ENCODE measurements around the gene PITX1.

PITX1 gene

DNA sequence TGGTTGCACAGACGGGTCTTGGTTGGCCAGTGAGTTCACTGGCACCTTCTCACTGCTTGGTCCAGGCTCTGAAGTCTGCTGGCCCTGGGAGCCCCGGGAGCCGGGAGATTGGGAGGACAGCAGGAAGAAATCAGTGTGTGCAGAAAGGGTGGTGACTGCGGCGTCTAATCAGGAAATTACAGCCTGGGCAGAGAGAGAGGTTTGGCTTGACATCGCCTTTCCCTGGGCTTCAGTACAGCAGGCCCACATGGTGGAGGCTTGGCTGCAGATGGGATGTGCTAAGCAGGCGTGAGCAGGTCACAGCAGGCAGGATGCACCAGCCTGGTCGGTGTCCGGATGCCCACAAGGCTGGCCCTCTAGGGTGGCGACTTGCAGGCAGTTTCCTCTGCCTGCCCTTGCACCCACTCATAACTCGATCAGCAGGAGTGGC lies 17.2 kb downstream of the PITX1 start:
- Histone ChIP-seq H2AFZ (ENCODE audit: low read length, unreplicated experiment) (no peak overlapping the region), H3K4me3 (ENCODE audit: low read depth, low read length) (no peak overlapping the region), H3K4me1 (ENCODE audit: control insufficient read depth, insufficient read depth, low read length, unreplicated experiment) (no peaks in the 10 kb centered on the region), H3K27ac (ENCODE audit: low read depth, low read length) (no peak overlapping the region), H3K36me3 (ENCODE audit: insufficient read depth, low read length) (no peaks in the 10 kb centered on the region), H3K79me2 (ENCODE audit: control insufficient read depth, insufficient read depth, low read length, unreplicated experiment) (no peaks in the 10 kb centered on the region), H3K27me3 (ENCODE audit: insufficient read depth, low read length) (no peaks in the 10 kb centered on the region)

DNA sequence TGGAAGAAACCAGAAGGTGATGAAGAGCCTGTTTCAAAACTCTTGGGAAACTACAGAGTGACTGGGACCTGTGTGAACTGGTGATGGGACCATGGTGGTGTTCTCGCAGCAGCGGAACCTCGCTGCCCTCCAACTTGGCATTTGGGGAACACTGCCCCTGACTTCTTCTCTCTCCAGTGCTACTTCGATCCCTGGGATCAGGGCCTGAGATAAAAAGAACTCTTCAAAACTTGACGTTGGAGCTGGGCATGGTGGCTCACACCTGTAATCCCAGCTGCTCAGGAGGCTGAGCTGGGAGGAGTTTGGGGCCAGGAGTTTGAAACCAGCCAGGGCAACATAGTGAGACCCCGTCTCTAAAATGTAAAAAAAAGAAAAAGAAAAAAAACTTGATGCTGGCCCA lies 18.1 kb downstream of the PITX1 start:
- Histone ChIP-seq H3K27me3 (ENCODE audit: insufficient read depth, low read length) (no peaks in the 10 kb centered on the region), H3K27ac (ENCODE audit: low read depth, low read length) (no peak overlapping the region), H3K4me3 (ENCODE audit: low read depth, low read length) (no peak overlapping the region), H2AFZ (ENCODE audit: low read length, unreplicated experiment) (no peak overlapping the region), H3K79me2 (ENCODE audit: control insufficient read depth, insufficient read depth, low read length, unreplicated experiment) (no peaks in the 10 kb centered on the region), H3K4me1 (ENCODE audit: control insufficient read depth, insufficient read depth, low read length, unreplicated experiment) (no peaks in the 10 kb centered on the region), H3K36me3 (ENCODE audit: insufficient read depth, low read length) (no peaks in the 10 kb centered on the region)

DNA sequence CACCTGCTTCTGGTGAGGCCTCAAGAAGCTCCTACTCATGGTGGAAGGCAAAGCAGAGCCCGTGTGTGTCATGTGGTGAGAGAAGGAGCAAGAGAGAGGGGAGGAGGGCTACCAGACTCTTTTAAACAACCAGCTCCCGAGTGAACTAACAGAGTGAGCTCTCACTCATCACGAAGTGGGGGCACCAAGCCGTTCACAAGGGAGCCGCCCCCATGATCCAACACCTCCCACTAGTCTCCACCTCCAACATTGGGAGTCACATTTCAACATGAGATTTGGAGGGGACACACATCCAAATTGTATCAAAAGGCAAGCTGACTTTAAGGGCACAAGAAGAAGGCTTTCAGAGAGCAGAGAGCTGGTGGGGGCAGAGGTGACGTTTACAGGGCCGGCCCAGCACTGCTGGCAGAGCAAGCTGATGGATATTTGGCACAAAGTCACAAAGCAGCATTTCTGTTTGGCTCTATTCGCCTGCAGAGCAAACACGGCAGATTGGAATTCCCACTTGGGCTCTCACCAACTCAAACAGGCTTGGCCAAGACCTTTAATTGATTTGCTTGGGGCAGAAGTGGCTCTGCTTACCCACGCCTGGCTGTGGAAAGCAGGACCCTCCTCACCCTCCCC lies 20.0 kb downstream of the PITX1 start:
- Histone ChIP-seq H3K4me1 (ENCODE audit: control insufficient read depth, insufficient read depth, low read length, unreplicated experiment) (no peaks in the 10 kb centered on the region), H3K27me3 (ENCODE audit: insufficient read depth, low read length) (no peaks in the 10 kb centered on the region), H3K79me2 (ENCODE audit: control insufficient read depth, insufficient read depth, low read length, unreplicated experiment) (no peaks in the 10 kb centered on the region), H3K27ac (ENCODE audit: low read depth, low read length) (no peak overlapping the region), H2AFZ (ENCODE audit: low read length, unreplicated experiment) (no peak overlapping the region), H3K4me3 (ENCODE audit: low read depth, low read length) (no peak overlapping the region), H3K36me3 (ENCODE audit: insufficient read depth, low read length) (no peaks in the 10 kb centered on the region)

DNA sequence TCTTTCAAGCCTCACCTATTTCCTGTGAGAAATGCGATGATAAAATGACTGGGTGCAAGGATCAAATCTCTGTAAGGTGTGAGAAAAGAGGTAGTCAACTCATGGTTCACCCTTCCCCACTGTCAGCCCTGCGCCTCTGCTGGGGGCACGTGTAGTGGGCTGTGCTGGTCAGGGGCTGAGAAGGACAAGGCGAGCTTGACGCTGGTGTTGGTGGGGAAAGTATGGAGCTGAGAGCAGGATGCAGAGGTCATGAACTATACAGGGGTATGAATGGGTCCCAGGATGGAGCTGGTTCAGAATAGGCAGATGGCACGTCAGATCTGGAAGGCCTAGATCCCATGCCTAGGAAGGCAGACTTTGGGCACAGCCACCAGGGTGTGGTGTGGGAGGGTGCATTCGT lies 20.6 kb downstream of the PITX1 start:
- H3K27ac ChIP-seq (ENCODE audit: low read depth, low read length) = no peak overlapping the region

DNA sequence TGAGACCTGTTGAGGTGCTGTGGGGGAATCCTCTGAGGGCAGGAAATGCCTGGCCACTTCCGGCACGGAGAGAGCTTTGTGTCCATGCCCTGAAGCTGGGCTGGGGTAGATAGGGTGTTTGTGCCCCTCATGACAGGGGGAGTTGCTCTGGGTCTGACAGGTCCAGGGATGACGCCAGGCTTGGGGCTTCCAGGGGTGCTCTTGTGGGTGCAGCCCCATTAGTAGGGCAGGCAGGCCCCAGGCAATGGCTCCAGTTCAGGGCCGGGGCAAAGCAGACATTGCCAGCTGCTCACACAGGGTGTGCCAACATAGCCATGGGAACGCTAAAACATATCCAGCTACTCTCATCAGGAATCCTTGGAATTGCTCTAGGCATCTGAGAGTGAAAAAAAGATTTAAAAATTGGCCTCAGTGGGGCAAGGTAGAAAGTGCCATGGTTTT lies 21.1 kb downstream of the PITX1 start:
- Histone ChIP-seq H2AFZ (ENCODE audit: low read length, unreplicated experiment) (no peak overlapping the region), H3K36me3 (ENCODE audit: insufficient read depth, low read length) (no peaks in the 10 kb centered on the region), H3K27ac (ENCODE audit: low read depth, low read length) (no peak overlapping the region), H3K27me3 (ENCODE audit: insufficient read depth, low read length) (no peaks in the 10 kb centered on the region), H3K79me2 (ENCODE audit: control insufficient read depth, insufficient read depth, low read length, unreplicated experiment) (no peaks in the 10 kb centered on the region), H3K4me1 (ENCODE audit: control insufficient read depth, insufficient read depth, low read length, unreplicated experiment) (no peaks in the 10 kb centered on the region), H3K4me3 (ENCODE audit: low read depth, low read length) (no peak overlapping the region)

More for the DNA sequence above, 20.6 kb downstream of the PITX1 start:
- no peak overlapping the region for H2AFZ ChIP-seq (ENCODE audit: low read length, unreplicated experiment)
- no peaks in the 10 kb centered on the region for H3K4me1 ChIP-seq (ENCODE audit: control insufficient read depth, insufficient read depth, low read length, unreplicated experiment)
- H3K36me3 ChIP-seq (ENCODE audit: insufficient read depth, low read length) = no peaks in the 10 kb centered on the region
- no peak overlapping the region for H3K4me3 ChIP-seq (ENCODE audit: low read depth, low read length)
- H3K79me2 ChIP-seq (ENCODE audit: control insufficient read depth, insufficient read depth, low read length, unreplicated experiment) = no peaks in the 10 kb centered on the region
- H3K27me3 ChIP-seq (ENCODE audit: insufficient read depth, low read length) = no peaks in the 10 kb centered on the region

DNA sequence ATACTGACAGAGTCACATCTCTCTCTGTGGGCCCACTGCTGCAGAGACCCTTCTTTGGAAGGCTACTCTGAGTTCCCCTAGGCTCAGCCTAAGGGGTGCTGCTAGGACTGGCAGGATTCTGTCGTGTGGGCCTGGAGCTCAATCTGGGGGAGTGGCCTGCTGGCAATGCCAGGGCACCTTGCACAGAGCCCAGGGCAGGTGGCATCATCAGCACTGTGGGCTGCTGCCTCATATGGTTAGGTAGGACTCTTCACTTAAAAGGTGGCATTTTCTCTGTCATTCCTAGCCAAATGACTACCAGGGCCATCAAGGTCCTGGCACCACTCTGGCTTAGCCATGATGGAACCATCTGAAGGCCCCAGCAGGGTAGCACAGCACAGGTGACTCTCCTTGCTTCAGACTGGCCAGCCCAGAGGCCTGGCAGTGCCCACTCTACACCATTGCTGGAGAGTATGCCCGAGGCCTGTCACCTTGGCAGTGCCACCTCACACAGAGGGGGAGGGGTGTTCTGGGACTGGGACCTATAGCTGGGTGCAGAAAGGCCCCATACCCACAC lies 21.9 kb downstream of the PITX1 start:
- Histone ChIP-seq H3K27me3 (ENCODE audit: insufficient read depth, low read length) (no peaks in the 10 kb centered on the region), H3K27ac (ENCODE audit: low read depth, low read length) (no peak overlapping the region), H3K36me3 (ENCODE audit: insufficient read depth, low read length) (no peaks in the 10 kb centered on the region), H3K79me2 (ENCODE audit: control insufficient read depth, insufficient read depth, low read length, unreplicated experiment) (no peaks in the 10 kb centered on the region), H2AFZ (ENCODE audit: low read length, unreplicated experiment) (no peak overlapping the region), H3K4me3 (ENCODE audit: low read depth, low read length) (no peak overlapping the region), H3K4me1 (ENCODE audit: control insufficient read depth, insufficient read depth, low read length, unreplicated experiment) (no peaks in the 10 kb centered on the region)

DNA sequence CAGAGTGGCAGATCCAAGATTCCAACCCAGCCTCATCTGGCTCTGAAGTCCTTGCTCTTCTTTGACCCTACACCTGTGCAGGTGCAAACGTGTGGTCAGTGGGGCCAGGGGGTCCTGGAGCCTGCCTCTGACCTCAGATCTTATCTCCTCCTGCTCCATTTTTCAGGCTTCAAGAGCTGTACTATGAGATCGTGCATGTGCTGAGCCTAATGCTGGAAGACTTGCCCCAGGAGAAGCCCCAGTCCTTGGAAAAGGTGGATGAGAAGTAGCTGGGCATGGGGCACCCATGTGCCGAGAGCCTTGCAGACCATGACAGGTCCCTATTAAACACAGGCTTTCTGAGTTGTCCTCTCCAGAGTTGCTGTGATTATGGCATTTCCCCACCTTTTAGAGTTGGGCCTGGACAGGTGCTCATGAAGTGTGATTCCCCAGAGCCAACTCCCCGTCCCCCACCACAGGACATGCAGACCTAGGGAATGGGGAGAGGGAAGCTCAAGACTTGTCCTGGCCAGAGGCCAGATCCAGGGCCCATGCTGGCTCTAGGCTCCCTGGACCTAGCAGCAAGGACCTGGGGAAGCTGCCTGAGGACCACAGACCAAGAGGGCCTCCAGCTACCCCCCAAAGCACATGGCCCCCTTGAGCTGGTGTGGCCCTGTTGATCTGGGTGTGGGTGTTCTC lies 22.5 kb downstream of the PITX1 start:
- Histone ChIP-seq H3K4me3 (ENCODE audit: low read depth, low read length) (no peak overlapping the region), H3K27me3 (ENCODE audit: insufficient read depth, low read length) (no peaks in the 10 kb centered on the region), H3K27ac (ENCODE audit: low read depth, low read length) (no peak overlapping the region), H3K79me2 (ENCODE audit: control insufficient read depth, insufficient read depth, low read length, unreplicated experiment) (no peaks in the 10 kb centered on the region), H3K36me3 (ENCODE audit: insufficient read depth, low read length) (no peaks in the 10 kb centered on the region), H3K4me1 (ENCODE audit: control insufficient read depth, insufficient read depth, low read length, unreplicated experiment) (no peaks in the 10 kb centered on the region), H2AFZ (ENCODE audit: low read length, unreplicated experiment) (no peak overlapping the region)

DNA sequence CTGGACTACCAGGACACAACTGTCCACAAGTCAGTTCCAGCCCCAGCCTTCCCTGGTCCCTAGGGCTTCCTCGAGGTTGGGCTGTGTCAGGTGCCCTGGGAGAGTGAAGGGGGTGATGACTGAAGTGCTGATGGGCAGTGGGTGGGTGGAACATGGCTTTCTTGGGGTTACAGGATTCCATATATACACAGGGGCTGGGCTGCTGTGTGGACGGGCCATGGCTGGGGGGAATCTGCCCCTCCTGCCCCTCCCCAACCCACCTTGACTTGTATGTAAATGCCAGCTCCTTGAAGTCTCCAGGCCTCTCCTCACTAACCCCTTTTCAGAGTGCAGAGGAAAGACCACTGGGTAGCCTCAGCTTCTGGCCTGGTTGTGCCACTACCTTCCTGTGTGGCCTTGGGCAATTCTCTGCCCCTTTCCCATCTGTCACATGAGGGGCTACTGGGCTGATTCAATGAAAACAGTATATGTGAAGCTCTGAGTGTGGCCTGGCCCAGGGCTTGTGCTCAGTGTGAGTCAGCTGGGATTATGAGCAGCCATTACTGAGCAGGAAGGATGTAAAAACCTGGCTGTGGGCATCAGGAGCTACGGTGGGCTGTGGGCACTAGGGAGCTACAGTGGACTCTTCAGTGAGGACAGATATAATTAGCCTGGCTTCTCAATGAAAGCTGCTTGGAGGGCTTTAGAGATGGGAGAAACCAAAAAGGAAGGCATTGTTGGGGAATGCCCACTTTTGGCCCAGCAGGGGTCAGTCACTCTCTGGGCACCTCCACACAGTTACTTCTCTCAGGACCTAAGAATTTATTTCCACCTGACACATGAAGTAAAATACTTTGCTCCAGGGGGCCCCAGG lies 23.3 kb downstream of the PITX1 start:
- Histone ChIP-seq H2AFZ (ENCODE audit: low read length, unreplicated experiment) (no peak overlapping the region), H3K4me1 (ENCODE audit: control insufficient read depth, insufficient read depth, low read length, unreplicated experiment) (no peaks in the 10 kb centered on the region), H3K4me3 (ENCODE audit: low read depth, low read length) (no peak overlapping the region), H3K27me3 (ENCODE audit: insufficient read depth, low read length) (no peaks in the 10 kb centered on the region), H3K27ac (ENCODE audit: low read depth, low read length) (no peak overlapping the region), H3K79me2 (ENCODE audit: control insufficient read depth, insufficient read depth, low read length, unreplicated experiment) (no peaks in the 10 kb centered on the region), H3K36me3 (ENCODE audit: insufficient read depth, low read length) (no peaks in the 10 kb centered on the region)

DNA sequence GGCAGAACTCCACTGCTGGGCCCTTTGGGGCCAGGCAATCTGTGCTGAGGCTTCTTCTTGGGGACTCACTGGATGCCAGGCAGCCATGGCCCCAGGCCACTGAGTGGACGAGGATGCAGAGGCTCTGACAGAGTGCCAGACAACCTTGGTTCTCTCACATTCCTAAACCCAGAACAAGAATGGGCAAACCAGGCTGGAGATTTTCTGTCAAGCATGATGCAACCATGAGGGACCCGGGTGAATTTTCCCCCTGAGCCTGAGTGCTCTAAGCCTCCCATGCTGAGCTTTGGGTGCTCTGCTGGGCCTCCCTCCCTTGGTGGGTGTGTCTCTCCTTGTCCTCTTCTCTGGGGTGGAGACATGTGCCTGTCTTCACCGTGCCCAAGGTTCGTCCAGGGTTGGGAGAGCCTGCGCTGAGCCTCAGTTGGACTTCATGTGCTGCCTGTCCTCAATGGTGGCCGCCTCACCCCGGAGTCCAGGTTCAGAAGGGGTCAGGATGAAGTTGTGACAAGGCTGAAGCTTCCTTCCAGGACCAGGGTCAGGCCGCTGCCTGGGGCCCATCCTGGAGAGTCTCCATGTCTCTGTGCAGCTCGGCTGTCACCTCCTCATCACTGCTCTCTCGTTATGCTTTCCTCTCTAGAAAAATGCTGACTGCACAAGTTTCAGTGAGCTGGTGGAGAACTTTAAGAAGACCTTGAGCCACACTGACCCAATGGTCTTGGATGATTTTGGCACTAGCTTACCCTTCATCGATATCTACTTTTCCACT lies 24.1 kb downstream of the PITX1 start:
- Histone ChIP-seq H2AFZ (ENCODE audit: low read length, unreplicated experiment) (no peak overlapping the region), H3K4me1 (ENCODE audit: control insufficient read depth, insufficient read depth, low read length, unreplicated experiment) (no peaks in the 10 kb centered on the region), H3K36me3 (ENCODE audit: insufficient read depth, low read length) (no peaks in the 10 kb centered on the region), H3K79me2 (ENCODE audit: control insufficient read depth, insufficient read depth, low read length, unreplicated experiment) (no peaks in the 10 kb centered on the region), H3K27me3 (ENCODE audit: insufficient read depth, low read length) (no peaks in the 10 kb centered on the region), H3K27ac (ENCODE audit: low read depth, low read length) (no peak overlapping the region), H3K4me3 (ENCODE audit: low read depth, low read length) (no peak overlapping the region)

Data from ACC112 (cell line).